Measurements from ENCODE around the gene DMRTC2.
"Not testable (repeated sequence)": the region's sequence is repeated elsewhere in the genome, so short reads cannot be mapped to it uniquely, and the experiment has no call there.

Gene DMRTC2

DNA sequence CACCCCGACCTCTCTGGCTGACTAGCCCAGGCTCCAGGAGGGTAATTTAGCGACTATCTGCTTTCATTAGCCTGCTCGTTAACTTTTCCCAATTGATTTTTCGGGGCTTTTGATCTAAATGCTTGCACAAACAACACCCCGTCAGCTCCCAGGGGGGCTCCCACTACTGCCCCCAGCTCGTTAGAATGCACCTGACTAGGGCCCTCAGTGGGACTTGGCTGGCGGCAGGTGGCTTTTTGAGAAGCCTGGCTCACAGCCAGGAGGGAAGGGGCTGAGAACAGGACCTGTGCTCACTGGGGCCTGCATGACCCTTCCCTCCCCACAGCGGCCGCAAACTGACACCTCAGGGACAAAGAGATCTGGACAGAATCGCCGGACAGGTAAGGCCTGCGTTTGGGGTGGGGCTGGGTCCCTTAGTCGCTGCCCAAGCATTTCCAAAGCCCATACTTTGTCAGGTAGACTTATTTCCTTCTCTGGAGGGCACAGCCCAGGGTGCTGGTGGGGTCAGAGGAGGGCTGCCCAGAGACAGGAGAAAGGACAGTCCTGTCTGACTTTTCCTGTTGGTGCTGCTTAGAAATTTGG lies 24.6 kb downstream of the DMRTC2 start:
- DNase-seq (ENCODE audit: extremely low read depth in 1 of 2, low read depth in 1 of 2), result no peak

DNA sequence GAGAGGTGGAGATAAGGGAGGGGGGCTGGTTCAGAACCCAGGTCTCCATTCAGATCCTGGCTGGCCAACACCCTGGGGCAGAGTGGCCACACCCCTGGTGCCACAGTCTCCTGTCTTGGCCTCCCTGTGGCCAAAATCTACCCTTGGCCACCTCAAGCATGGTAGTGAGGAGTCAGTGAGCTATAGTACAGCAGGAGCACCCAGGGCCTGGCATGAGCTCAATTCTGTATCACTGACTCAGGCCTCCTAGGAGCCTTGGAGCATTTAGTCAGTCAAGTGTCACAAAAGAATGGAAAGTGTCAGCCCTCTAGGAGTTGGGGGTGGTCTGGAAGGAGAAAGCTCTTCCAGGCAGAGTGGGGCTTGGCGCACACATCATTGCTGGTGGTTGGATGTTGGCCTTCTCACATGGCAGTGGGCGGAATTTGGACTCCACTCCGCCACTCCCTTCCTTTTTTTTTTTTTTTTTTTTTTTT lies 25.6 kb downstream of the DMRTC2 start:
- DNase-seq (ENCODE audit: extremely low read depth in 1 of 2, low read depth in 1 of 2), result no peak

GRCh38 chr19:41871573-41872383 lies 26.9 kb downstream of the DMRTC2 start:
- no peak for DNase-seq (ENCODE audit: extremely low read depth in 1 of 2, low read depth in 1 of 2)

DNA sequence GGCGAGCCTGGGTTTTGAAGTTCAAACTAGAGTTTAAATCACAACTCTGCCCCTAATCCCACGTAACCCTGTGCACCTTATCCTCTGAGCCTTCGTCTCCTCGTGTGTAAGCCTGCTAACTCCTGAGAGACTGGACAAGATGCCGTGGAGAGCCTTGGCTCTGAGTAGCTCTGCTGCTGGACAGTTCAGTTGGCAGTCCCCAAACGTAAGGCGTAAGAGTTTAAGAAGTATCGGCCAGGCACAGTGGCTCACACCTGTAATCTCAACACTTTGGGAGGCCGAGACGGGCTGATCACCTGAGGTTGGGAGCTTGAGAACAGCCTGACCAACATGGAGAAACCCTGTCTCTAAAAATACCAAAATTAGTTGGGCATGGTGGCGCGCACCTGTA lies 27.5 kb downstream of the DMRTC2 start:
- DNase-seq (ENCODE audit: extremely low read depth in 1 of 2, low read depth in 1 of 2), result no peak

- peak in 1 of 2 donors; percentile 50 for DNase-seq (ENCODE audit: extremely low read depth in 1 of 2, low read depth in 1 of 2)
Observed at GRCh38 chr19:41872775-41873647, 28.2 kb downstream of the DMRTC2 start.

- not testable (repeated sequence) for DNase-seq (ENCODE audit: extremely low read depth in 1 of 2, low read depth in 1 of 2)
Observed at GRCh38 chr19:41875973-41876372, 31.1 kb downstream of the DMRTC2 start.

GRCh38 chr19:41876847-41877832 lies 32.3 kb downstream of the DMRTC2 start, which contains the start of gene CD79A:
TSS of gene CD79A (plus strand) at chr19:41877279. CDS start at chr19:41877305, 26 bp downstream.
- DNase-seq (ENCODE audit: extremely low read depth in 1 of 2, low read depth in 1 of 2), result no peak

- DNase-seq (ENCODE audit: extremely low read depth in 1 of 2, low read depth in 1 of 2), result no peak
Observed at GRCh38 chr19:41877916-41878905, 33.4 kb downstream of the DMRTC2 start.

DNA sequence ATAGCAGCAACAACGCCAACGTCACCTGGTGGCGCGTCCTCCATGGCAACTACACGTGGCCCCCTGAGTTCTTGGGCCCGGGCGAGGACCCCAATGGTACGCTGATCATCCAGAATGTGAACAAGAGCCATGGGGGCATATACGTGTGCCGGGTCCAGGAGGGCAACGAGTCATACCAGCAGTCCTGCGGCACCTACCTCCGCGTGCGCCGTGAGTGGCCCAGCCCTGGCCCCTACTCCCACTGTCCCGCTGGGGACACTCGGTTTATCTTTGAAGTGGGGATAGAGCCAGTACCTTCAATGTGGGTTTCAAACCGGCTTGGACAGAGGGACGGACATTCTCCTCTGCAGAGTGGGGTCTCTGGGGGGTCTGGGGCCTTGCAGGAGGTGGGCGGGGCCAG lies 34.2 kb downstream of the DMRTC2 start:
- DNase-seq (ENCODE audit: extremely low read depth in 1 of 2, low read depth in 1 of 2), result no peak

DNA sequence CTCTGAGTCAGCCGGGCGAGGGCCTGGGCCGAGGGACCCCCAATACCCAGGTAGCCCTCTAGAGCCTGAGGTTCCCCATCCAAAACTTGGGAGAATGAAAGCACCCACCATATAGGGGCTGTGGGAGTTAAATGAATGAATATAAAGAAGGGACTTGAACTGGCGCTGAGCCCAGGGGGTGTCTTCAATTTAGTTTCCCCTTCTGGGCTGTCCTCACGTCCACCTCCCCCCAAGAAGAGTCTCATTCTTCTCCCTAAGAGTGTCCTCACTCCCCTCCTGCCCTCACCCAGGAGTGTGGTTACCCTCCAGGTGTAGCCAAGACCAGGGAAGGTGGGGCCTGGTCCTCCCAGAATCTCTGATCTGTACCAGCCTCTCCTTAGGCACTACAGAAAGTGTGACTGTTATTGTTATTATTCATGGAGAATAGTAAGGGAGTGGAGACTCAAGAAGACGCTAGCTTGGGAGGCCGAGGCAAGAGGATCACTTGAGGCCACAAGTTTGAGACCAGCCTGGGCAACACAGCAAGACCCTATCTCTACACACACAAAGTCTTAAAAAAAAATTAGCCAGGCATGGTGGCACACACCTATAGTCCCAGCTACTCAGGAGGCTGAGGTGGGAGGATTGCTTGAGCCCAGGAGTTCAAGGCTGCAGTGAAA lies 35.0 kb downstream of the DMRTC2 start:
- no peak for DNase-seq (ENCODE audit: extremely low read depth in 1 of 2, low read depth in 1 of 2)

DNA sequence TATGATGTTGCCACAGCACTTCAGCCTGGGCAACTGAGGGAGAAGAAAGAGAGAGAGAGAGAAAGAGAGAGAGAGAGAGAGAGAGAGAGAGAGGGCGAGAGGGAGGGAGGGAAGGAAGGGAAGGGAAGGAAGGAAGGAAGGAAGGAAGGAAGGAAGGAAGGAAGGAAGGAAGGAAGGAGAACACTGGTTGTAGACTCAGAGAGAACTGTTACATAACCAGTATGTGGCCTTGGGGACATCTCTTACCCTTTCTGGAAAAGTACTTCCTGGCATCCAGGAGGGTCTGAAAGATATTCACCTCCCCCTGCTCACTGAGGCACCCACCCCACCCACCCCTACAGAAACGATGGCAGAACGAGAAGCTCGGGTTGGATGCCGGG lies 35.5 kb downstream of the DMRTC2 start:
- no peak for DNase-seq (ENCODE audit: extremely low read depth in 1 of 2, low read depth in 1 of 2)

GRCh38 chr19:41882568-41883462 lies 38.0 kb downstream of the DMRTC2 start, which contains the start of gene ARHGEF1:
TSS of gene ARHGEF1 (plus strand) at chr19:41883184. CDS start at chr19:41888083, 4,899 bp downstream.
- DNase-seq (ENCODE audit: extremely low read depth in 1 of 2, low read depth in 1 of 2), result no peak

GRCh38 chr19:41883463-41883820 lies 38.6 kb downstream of the DMRTC2 start:
- no peak for DNase-seq (ENCODE audit: extremely low read depth in 1 of 2, low read depth in 1 of 2)

- DNase-seq (ENCODE audit: extremely low read depth in 1 of 2, low read depth in 1 of 2), result peak; percentile 80 to 83
Observed at GRCh38 chr19:41883821-41884733, 39.2 kb downstream of the DMRTC2 start.

- peak in 1 of 2 donors; percentile 48 for DNase-seq (ENCODE audit: extremely low read depth in 1 of 2, low read depth in 1 of 2)
Observed at GRCh38 chr19:41886761-41887710, 42.2 kb downstream of the DMRTC2 start.

Data from activated CD8-positive, alpha-beta memory T cell treated with anti-CD3 and anti-CD28 coated beads for 1 hour (primary cell).